Neural cell (in vitro differentiated cells): ENCODE measurements around the gene USP49.

Source experiments
- CTCF ChIP-seq: fragments of 450-650 bp; IDR thresholded peaks from 2 replicates; pipeline ENCODE4 v1.5.1; 2014; ENCODE audit warnings: antibody characterized with exemption, mild to moderate bottlenecking, moderate library complexity; ENCODE audit not compliant: poor library complexity, severe bottlenecking
- EP300 ChIP-seq: fragments of 450-650 bp; conservative IDR thresholded peaks from 2 replicates; pipeline ENCODE4 v1.6.1; 2014; ENCODE audit warnings: antibody characterized with exemption, mild to moderate bottlenecking, moderate library complexity; ENCODE audit not compliant: poor library complexity, severe bottlenecking
- EZH2 ChIP-seq: fragments of 200-600, 300-800 bp; shearing (Covaris generic), sonication (generic); IDR thresholded peaks from 2 replicates; pipeline ENCODE4 v1.6.1; 2014; ENCODE audit warnings: antibody characterized with exemption, low read length, borderline replicate concordance, mild to moderate bottlenecking; ENCODE audit not compliant: insufficient read depth, poor library complexity, severe bottlenecking
- MXI1 ChIP-seq: fragments of 450-650 bp; conservative IDR thresholded peaks from 2 replicates; pipeline ENCODE4 v1.6.1; 2014; ENCODE audit warnings: antibody characterized with exemption, mild to moderate bottlenecking; ENCODE audit not compliant: poor library complexity, severe bottlenecking
- POLR2AphosphoS5 ChIP-seq: IDR thresholded peaks from 2 replicates; pipeline ENCODE4 v1.6.1; 2012
- RAD21 ChIP-seq: fragments of 450-650 bp; conservative IDR thresholded peaks from 2 replicates; pipeline ENCODE4 v1.6.1; 2014; ENCODE audit warnings: antibody characterized with exemption, mild to moderate bottlenecking, moderate library complexity
- SMC3 ChIP-seq: fragments of 450-650 bp; conservative IDR thresholded peaks from 2 replicates; pipeline ENCODE4 v1.6.1; 2014; ENCODE audit warnings: antibody characterized with exemption, mild to moderate bottlenecking, moderate library complexity; ENCODE audit not compliant: poor library complexity
- TAF1 ChIP-seq: IDR thresholded peaks from 2 replicates; pipeline ENCODE4 v1.6.1; 2012; ENCODE audit warnings: low read depth
- TF ChIP-seq, protein P1 (sequence below): IDR thresholded peaks from 2 replicates; pipeline ENCODE4 v1.6.1; 2012; ENCODE audit warnings: borderline replicate concordance

GRCh38 chr6:41935193-41935574, 40.0 kb upstream of the USP49 start:
- no peak for TF ChIP-seq POLR2AphosphoS5
- TF ChIP-seq CTCF = no peak
- TF ChIP-seq EZH2 = no peak
- no peak for TF ChIP-seq SMC3
- no peak for TF ChIP-seq EP300
- TF ChIP-seq, protein P1, sequence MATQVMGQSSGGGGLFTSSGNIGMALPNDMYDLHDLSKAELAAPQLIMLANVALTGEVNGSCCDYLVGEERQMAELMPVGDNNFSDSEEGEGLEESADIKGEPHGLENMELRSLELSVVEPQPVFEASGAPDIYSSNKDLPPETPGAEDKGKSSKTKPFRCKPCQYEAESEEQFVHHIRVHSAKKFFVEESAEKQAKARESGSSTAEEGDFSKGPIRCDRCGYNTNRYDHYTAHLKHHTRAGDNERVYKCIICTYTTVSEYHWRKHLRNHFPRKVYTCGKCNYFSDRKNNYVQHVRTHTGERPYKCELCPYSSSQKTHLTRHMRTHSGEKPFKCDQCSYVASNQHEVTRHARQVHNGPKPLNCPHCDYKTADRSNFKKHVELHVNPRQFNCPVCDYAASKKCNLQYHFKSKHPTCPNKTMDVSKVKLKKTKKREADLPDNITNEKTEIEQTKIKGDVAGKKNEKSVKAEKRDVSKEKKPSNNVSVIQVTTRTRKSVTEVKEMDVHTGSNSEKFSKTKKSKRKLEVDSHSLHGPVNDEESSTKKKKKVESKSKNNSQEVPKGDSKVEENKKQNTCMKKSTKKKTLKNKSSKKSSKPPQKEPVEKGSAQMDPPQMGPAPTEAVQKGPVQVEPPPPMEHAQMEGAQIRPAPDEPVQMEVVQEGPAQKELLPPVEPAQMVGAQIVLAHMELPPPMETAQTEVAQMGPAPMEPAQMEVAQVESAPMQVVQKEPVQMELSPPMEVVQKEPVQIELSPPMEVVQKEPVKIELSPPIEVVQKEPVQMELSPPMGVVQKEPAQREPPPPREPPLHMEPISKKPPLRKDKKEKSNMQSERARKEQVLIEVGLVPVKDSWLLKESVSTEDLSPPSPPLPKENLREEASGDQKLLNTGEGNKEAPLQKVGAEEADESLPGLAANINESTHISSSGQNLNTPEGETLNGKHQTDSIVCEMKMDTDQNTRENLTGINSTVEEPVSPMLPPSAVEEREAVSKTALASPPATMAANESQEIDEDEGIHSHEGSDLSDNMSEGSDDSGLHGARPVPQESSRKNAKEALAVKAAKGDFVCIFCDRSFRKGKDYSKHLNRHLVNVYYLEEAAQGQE = no peak
- TF ChIP-seq TAF1 = no peak
- no peak for TF ChIP-seq RAD21
- TF ChIP-seq MXI1 = no peak
